GM19239 (cell line): ENCODE results near the gene PLEKHA7.

Experiments used
- DNase-seq: peaks from one replicate; pipeline ENCODE4 v3.0.0; 2011; ENCODE audit warnings: low spot score; ENCODE audit not compliant: insufficient read length
- FAIRE-seq: peaks from 2 replicates; lab custom pipeline; 2011; peaks lifted over from hg19 to GRCh38; lab: Jason Lieb, UNC

PLEKHA7 gene

DNA sequence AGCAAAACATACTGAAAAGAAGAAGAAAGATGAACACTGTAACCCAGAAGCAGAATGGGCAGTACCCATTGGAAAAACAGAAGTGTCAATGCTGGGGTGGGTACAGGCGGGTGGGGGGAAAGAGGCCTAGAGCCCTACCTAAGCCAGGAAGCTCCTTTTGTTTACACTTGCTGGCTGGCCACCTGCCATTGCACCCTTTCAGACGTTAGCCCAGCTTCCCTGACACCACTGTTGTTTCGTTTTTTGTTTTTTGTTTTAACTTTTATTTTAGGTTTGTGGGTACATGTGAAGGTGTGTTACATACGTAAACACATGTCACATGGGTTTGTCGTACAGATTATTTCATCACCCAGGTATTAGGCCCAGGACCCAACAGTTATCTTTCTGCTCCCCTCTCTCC lies 55.4 kb downstream of the PLEKHA7 start:
- FAIRE-seq (no peak), DNase-seq (no peak)

DNA sequence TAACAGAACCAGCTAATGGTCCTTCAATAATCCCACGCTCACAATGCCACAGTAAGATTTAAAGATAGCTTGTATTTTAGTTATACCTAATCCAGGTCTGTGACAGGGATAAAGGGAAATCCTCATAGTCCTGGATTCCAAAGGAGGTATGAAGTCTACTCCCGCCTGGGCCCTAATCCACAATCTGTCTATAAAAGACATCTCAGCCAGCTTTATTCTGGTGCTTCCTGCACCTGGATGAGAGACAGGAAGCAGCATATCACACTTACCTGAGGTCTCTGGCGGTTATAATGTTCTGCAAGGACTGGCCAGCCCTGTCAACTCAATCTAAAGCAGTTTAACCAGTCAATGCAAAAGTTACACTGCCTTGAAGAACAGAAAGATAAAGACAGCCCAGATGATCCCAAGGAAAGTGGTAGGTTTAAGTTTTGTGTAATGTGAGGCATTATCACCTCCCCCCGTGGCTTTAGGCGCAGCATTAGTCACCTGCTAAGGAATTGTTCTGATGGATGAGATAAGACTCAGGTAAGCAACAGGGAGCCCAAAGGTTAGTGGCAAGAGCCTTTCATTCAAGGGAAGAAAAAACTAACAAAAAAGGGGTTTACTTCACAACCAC lies 57.6 kb downstream of the PLEKHA7 start:
- FAIRE-seq (no peak), DNase-seq (no peak)

DNA sequence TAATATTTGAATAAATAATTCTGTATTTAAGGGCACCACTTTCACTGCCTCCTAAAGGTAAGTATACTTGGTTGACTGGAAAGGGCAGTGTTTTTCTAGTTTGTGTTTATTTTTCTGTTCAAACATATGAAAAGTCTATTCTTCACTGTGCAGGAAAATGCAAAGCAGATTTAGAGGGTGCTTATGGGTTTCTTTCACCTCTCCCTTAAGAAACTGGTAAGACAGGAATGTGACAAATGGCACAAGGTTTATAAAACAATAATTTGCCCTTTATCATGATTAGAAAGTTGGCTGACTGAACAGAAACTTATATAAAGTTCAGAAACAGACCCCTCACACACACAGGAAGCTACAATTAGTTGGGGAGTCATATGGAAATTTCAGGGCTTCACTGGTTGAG lies 60.6 kb downstream of the PLEKHA7 start:
- FAIRE-seq (no peak), DNase-seq (no peak)

DNA sequence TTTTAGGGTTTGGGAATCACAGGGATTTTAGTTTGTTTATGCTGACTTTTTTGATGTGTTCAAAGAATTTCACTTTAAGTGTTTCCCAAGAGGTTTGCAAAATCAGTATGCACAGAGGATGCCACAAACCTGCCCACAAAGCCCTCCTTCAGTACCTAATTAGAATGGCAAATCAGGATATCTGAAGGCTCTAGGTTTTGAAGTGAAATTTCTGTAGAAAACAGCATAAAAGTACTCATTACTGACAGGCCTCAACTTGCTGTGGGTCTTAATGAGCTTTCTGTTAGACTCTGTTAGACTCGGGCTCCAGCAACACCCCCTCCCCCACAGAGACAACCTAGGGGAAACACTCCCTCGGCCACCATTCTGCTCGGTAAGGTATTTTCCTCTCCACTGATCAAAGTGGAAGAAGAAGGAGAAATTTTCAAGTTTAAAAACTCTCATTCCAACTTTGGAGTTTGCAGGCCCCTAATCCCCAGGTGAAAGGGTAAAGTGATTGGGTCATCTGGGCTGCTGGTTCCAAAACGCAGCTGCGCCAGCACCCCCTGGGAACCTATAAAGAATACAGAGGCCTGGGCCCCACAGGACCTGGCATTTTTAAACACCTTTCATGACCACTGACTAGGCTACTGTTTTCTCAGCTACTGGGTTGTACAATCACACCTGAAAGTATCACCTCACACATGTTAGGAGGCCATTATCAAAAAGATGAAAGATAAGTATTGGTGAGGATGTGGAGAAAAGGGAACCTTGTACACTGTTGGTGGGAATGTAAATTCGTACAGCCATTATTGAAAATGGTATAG lies 67.5 kb downstream of the PLEKHA7 start:
- FAIRE-seq = no peak
- DNase-seq = no peak

DNA sequence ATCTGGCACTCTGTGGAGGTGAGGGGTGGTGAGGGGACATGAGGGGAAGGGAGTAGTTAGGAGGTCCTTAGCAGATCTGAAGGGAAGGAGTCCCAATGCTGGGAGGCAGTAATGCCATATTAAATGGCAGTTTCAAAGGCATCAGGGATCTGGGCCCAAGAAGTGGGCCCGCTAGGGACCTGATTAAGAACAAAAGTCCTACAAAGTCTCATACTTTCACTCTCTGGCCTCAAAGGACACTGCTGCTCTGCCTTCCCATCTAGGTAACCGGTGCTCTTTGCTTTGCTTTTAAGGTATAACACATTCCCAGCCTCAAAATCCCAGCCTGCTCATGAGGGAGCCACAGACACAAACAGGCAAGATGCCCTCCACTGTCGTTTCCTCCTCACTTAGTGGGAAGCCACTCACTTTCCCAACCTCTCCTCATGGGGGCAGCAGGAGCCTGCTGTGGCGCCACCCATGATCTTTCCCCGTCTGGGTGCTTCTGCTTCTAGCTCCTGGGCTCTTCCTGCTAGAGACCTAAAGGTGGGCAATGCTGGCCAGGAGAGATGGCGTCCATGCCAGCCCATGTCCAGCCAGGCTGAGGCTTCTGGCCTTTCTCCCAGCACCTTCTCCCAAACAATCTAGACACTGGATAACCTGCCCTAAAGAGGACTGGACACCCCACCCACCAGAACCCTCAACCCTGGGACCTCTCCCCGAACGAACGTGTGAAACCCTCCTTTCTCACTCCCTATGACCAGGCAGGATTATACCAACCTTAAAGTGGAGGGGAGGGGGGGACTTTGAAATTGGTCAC lies 68.3 kb downstream of the PLEKHA7 start:
- FAIRE-seq (peak; percentile 93), DNase-seq (peak; percentile 53)

DNA sequence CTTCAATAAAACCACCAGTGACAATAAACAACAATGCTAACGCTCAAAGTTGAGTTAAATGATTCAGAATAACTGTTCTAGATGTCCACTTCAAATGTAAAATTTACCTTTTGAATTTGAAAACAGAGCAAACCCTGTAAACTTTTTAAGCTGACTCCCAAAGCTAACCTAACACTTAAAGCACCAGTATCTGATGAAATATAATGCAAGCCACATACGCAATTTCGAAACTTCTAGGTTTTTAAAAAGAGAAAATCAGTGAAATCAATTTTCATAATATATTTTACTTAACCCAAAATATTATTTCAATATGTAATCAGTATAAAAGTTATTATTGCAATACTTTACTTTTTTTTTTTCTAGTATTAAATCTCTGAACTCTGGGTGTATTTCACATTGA lies 71.3 kb downstream of the PLEKHA7 start:
- DNase-seq = no peak
- no peak for FAIRE-seq

DNA sequence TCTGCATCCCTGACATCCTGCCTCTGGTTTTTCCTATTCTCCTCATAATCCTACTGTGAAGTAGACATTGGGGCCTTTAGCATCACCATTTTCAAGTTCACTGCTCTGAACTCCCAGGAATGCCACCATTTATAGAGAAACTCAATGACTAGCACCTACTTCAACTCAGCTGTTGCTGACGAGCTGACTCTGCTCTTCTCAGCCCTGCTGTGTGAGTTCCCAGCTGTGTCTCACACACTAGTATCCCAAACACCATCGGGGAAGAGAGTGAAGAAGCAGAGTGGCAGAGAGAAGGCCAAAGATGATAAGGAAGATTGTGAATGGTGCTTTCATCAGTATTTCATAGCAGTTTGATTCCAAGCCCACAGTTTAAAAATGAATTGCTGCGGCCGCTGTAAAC lies 71.9 kb downstream of the PLEKHA7 start:
- FAIRE-seq (no peak), DNase-seq (no peak)

DNA sequence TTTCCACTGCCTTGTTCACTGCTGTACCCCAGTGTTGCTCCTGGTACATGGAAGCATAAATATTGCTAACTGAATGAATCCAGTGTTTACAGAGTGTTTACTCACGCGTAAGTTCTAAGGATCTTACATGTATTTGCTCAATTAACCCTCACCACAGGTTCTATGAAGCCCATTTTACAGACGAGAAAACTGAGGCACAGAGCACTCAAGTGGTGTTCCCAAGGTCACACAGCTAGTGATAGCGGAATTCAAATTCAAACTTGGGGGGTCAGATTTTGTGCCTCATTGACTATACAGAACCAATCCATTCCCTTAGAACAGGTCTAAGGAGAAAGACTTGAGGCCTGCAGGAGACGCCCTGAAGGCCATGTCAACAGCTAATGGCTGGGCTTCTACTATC lies 72.3 kb downstream of the PLEKHA7 start:
- peak; percentile 26 for FAIRE-seq
- no peak for DNase-seq

DNA sequence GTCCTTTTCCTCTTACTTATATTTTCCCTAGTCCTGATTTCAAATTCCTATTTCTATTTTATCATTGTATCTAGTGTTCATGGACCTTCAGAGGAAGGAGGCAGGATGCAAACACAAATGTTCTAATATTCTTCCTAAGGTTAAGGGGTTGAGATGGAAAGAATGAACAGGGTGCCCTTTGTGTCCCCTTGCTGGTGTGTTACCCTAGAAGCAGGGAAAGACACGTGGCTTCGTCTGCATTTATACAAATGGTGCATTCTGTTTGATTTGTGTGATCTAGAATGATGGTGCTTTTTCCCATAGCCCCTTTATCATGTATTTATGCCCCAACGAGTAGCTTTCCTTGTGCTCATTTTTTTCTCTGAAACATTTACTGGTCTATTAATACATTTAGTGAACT lies 76.2 kb downstream of the PLEKHA7 start:
- FAIRE-seq (no peak), DNase-seq (no peak)

DNA sequence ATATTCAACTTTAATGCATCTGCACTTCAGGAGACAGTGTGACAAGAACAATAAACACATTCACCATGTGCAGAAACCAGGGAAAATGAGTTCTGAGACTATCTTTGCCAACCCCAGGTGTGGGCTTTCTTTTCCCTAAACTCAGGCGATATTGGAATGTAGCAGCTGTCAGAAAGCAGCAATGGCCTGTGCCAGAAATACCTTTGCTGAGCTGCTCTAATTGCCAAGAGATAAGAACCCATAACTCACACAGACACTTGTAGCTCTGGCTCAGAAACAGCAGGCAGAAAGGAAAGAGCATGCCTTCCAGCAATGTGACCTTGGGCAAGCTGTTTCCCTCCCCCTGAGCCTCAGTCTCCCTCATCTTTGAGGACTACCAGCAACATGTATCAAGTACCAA lies 77.6 kb downstream of the PLEKHA7 start:
- no peak for FAIRE-seq
- DNase-seq = no peak

DNA sequence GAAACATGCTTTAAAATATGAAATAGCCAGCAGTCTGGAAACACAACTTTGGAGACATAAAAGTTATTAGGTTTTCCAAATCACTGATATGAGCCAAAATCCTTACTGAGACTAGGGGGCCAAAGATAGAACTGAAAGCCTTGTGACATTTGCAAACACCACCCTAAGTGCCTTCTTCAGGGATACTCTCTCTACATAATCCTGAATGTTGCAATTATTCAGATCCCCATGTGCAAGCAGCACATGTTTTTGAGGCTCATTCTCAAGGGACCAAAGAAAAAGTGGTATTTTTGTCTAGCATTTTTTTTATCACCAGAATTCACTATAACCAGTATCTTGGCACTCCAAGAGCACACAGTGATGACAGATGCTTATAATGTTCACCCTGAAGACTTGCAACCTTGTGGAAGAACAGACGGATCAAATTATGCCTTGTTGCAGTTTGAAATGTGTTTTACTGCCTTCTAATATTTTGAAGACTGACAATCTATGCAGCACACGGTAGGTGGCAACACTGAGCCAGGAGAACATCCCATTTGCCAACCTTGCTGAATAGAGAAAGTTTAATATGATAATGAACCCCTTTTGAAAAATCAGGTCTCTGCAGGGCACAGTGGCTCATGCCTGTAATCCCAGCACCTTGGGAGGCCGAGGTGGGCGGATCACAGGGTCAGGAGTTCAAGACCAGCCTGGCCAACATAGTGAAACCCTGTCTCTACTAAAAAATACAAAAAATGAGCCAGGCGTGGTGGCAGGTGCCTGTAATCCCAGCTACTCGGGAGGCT lies 78.5 kb downstream of the PLEKHA7 start:
- DNase-seq (no peak), FAIRE-seq (peak; percentile 94)

DNA sequence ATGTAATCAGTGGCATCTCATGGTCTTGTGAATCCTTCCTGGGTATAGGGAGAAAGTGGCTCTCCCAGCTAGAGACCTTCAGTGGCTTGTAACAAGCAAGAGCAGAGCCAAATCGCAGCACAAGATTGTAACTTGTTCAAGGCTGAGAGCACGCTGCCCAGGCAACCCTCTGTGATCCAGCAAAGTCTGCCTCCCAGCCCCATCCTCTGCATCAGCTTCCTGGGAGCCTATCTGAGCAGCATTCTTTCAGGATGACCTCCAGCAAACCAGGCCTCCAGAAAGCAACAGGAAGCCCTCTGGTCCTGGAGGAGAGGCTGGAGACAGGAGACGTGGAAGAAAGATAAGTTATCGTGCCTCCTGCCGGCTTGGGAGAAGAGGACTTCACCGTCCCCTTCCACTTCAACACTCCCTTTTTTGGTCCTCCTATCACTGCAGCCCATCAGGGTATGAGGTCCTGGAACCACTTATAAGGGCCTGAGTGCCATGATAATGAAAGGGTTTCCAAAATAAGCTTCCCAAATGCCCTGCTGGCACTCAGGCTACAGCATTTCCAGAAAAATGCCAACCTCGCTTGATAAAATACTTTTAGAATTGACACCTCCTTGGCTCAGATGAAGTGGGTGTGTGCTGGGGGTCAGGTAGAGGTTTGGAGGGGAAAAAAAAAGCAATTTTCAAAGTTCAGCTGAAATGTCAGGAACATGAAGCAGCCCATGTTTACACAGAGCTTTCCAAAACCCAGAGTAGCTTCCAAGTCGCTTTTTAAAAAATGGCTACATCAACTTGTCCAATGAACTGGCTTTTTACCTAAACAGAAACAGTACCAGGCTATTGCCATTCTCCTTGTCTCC lies 80.2 kb downstream of the PLEKHA7 start:
- DNase-seq (no peak), FAIRE-seq (no peak)

DNA sequence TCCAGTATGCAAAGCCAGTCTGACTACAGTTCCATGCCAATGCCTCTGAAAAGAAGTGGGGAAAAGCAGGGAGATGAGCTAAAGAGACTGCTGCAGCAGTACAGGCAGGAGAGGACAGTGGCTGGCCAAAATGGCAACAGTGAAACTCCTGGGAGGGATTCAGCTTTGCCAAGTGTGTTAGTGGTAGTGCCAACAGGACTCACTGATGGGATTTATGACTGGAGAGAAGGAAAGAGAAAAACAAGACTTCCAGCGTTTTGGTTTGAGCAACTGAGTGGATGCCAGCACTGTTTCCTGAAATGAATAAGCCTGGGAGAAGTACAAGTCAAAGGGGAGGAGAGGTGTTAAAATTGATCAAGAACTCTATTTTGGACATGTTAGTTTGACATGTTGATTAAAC lies 80.9 kb downstream of the PLEKHA7 start:
- DNase-seq (no peak), FAIRE-seq (no peak)

DNA sequence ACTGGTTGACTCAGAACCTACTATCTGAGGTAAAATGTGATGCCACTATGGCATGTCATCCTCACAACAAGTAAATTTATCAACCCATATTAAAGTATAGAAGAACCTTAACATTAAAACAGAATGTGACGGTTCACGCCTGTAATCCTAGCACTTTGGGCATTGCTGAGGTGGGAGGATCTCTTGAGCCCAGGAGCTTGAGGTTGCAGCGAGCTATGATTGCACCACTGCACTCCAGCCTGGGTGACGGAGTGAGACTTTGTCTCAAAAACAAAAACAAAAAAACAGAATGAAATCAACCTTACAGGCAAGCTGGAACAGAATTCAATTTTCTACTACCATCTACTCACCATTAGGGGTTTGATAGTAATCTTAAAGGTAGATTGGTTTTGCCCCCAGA lies 86.2 kb downstream of the PLEKHA7 start:
- no peak for FAIRE-seq
- no peak for DNase-seq

DNA sequence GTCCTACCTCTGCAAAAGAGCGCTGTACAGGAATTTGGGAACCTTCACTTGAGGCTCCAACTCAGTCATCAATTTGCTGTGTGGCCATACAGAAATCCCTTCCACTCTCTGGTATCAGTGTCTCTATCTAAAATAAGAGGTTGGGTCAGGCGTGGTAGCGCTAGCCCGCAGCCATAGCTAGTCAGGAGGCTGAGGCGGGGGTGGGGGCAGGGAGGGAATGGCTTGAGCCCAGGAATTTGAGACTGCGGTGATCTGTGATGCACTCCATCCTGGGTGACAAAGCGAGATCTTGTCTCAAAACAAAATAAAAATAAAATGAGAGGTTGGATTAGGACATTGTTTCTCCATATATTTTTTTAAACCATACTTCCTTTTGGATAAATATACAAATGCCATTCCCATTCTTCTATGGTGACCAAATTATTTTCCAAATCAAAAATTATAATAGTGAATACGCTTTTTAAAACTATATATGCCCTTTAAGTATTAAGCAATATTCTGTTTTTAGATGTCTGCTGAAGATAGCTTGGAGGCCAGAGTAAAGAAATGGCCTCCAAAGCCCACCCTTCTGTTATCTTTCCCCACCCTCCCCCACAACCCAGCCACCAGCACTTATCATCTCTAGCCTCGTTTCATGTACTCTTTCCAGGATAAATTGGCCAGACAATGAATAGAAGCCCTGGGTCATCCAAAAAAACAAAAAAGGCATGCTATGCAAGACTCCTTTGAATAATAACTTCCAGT lies 87.2 kb downstream of the PLEKHA7 start:
- no peak for FAIRE-seq

DNA sequence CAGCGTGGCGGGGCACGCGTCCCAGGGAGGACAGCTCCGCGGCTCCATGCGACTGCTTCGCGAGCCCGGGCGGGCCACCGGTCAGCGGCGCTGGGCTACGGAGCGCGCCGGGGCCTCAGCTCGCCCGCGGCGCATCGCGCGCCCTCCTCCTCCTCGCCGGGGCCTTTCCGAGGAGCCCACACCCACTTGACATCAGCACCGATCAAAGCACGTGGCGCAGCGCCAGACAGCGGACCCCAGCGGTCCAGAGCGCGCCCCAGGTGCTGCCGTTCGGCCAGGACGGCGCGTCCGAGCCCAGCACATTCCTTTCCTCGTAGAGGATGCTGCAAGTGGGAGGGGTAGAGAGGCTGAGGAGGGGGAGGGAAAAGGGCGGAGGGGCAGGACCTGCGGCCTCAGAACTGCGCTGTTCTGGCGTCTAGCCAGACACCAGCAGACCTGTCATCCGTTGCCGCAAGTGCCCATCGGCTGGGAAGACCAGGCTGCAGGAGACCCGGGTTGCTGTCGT lies 88.6 kb downstream of the PLEKHA7 start:
- FAIRE-seq (peak; percentile 14), DNase-seq (no peak)

More for the DNA sequence above, 87.2 kb downstream of the PLEKHA7 start:
- DNase-seq = no peak

DNA sequence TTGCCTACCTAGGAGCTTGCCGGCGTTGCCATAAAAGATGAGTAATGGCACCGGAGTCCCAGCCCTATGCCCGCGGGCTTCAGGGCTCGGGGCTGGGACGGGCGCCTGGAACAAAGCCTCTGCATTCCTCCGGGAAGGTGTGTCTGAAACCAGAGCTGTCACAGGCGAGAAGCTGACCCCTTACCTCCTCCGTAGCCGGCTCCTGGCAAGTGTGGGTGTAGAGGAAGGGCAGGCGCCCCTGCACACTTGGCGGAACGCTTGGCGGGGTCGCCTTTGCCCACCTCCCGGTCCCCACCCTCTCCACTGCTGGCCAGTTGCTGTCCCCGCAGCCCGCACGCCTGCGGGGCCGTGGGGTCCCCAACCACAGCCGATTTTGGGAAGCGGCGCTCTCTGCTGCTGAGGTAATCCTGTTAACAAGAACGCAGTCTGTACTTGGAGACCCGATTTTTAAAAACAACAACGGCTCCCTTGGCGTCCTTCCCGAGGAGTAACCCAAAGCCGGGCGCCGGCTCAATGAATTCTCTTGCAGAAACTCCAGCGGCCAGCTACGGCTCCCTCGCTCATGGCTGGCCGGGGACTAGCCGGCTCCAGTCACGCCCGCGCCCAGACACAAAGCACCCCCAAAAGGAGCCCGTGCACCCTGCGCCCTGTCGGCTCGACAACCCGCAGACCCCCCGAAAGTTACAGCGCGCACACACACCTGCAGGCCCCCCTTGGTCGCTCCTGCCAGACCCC lies 89.2 kb downstream of the PLEKHA7 start:
- FAIRE-seq = no peak
- no peak for DNase-seq

DNA sequence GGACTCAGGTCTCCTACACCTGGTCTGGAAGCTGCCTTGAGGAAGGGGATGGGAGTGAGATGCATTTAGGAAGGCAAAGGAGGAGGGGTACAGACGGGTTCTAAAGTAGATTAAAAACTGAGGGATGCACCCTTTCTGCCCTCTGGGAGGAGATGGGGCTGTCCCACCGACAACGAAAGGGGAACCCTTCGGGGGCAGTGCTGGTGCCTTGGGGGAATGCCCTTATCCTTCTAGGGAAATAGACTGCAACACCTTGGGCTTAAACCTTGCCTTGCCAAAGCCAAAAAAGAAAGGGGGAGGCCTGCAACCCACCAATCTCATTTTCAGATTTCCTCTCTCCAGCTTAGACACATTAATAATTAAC lies 89.8 kb downstream of the PLEKHA7 start:
- FAIRE-seq (peak; percentile 93), DNase-seq (no peak)
